ENCODE data around the gene SBF2. TPM values are rescaled to one million over a fixed set of nuclear protein-coding genes. Genes with fewer than 3 reads are reported as not detected.

SBF2 gene
- total and polyA plus RNA-seq, 2 of the 13 experiments (the other 11 are each of a cell fraction or from before 2014, with no cell fraction given): 24.0 to 45.8 TPM

DNA sequence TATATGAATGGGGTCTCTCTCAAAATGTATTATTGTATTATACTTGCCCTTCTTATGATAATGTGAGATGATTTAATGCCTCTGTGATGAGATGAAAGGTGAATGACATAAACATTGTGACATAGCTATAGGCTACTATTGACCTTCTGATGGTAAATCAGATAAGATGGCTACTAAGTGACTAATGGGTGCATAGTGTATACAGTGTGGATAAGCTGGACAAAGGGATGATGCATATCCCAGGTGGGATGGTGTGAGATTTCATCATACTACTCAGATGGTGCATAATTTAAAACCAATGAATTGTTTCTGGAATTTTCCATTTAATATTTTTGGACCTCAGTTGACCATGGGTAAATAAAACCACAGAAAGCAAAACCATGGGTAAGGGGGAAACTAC is 243.5 kb downstream of the SBF2 start:
- H3K27me3 ChIP-seq (ENCODE audit: control insufficient read depth in 1 of 2, insufficient read depth in 2 of 2, low read length in 2 of 2): no peaks in the 10 kb centered on the region; a peak in 1 of 5 replicates
- 0 out of 2 replicates have a peak overlapping the region, but pooled peaks have one; percentile 16 for H3K4me2 ChIP-seq (ENCODE audit: low read depth, low read length)
- POLR2A ChIA-PET: no interaction called here
- H3K4me3 ChIP-seq (replicated peaks in 1 of 3; ENCODE audit: insufficient read depth in 1 of 3, low read depth in 2 of 3, low read length in 3 of 3): no peak overlapping the region
- H3K36me3 ChIP-seq (replicated peaks in 1 of 2; ENCODE audit: control insufficient read depth in 1 of 2, insufficient read depth in 2 of 2, low read length in 2 of 2): no peaks in the 10 kb centered on the region
- H3K79me2 ChIP-seq (ENCODE audit: insufficient read depth, low read length): no peaks in the 10 kb centered on the region
- peaks cover 6% of the 10 kb centered on the region; the same call in 1 of the 2 replicates for H3K9me3 ChIP-seq (ENCODE audit: low read length)
- DNase-seq (ENCODE audit: low spot score): peak; percentile 91
- in situ Hi-C loops (cut with HindIII; ENCODE audit: extremely low pct_ligation_motif_present, low pct_unique_long_range_greater_than_20kb): no loop called here
- no peak overlapping the region for H2AFZ ChIP-seq (ENCODE audit: low read length)
- CTCF ChIA-PET (ENCODE audit: low intra/inter-chr PET ratio, low total read pairs): no interaction called here
- intact Hi-C loops (cut with micrococcal nuclease; ENCODE audit: unreplicated experiment): no loop called here
- peak overlapping the region; percentile 39 for H3K27ac ChIP-seq (ENCODE audit: extremely low read length, insufficient read depth, low read length)
- no peaks in the 10 kb centered on the region for H4K20me1 ChIP-seq (ENCODE audit: insufficient read depth, low read length)
- ATAC-seq: peak; percentile 97
- FAIRE-seq: peak; percentile 64
- H3K4me1 ChIP-seq (ENCODE audit: insufficient read depth, low read length): peaks cover 29% of the 10 kb centered on the region
- BruUV-seq (replicated peaks): no TSS peak
- H3K9ac ChIP-seq (ENCODE audit: insufficient read depth, low read depth, low read length): no peak overlapping the region
- TF ChIP-seq MED1 (CRISPR knock-in tag; IDR thresholded peaks at IDR 0.05) (peak; percentile 81), ZNF326 (CRISPR knock-in tag; IDR thresholded peaks at IDR 0.05; ENCODE audit: borderline replicate concordance) (no peak), KLF16 (CRISPR knock-in tag; IDR thresholded peaks at IDR 0.05) (peak in 1 of 2 experiments; percentile 63; a peak in 1 of 4 replicates), ELF4 (CRISPR knock-in tag; IDR thresholded peaks at IDR 0.05; ENCODE audit: borderline replicate concordance) (no peak), ZNF570 (CRISPR knock-in tag; IDR thresholded peaks at IDR 0.05; ENCODE audit: borderline replicate concordance) (no peak), ZNF335 (CRISPR knock-in tag; IDR thresholded peaks at IDR 0.05) (no peak), FOXK2 (IDR thresholded peaks at IDR 0.05) (peak; percentile 52; the same call in 1 of the 2 replicates), NONO (IDR thresholded peaks at IDR 0.05) (no peak), NONO (CRISPR knock-in tag; conservative IDR thresholded peaks at IDR 0.05) (no peak), RARA (CRISPR knock-in tag; IDR thresholded peaks at IDR 0.05) (peak; percentile 79), ZKSCAN5 (CRISPR knock-in tag; IDR thresholded peaks at IDR 0.05) (no peak), ZNF160 (CRISPR knock-in tag; IDR thresholded peaks at IDR 0.05) (no peak), ZNF441 (CRISPR knock-in tag; IDR thresholded peaks at IDR 0.05; ENCODE audit: borderline replicate concordance) (no peak), ZNF616 (CRISPR knock-in tag; IDR thresholded peaks at IDR 0.05; ENCODE audit: low read depth) (no peak), NR2F6 (IDR thresholded peaks at IDR 0.05) (no peak; the same call in 1 of the 2 replicates), NR2F6 (CRISPR knock-in tag; IDR thresholded peaks at IDR 0.05) (peak; percentile 70; the same call in 1 of the 2 replicates), TERF1 (CRISPR knock-in tag; IDR thresholded peaks at IDR 0.05) (no peak), GTF2F1 (IDR thresholded peaks at IDR 0.05; ENCODE audit: low read length) (no peak), ZNF614 (CRISPR knock-in tag; IDR thresholded peaks at IDR 0.05; ENCODE audit: borderline replicate concordance) (peak; percentile 83), ASH2L (IDR thresholded peaks at IDR 0.05; ENCODE audit: insufficient read length, low read depth, low read length) (peak; percentile 36)
- TF ChIP-seq, protein P1, sequence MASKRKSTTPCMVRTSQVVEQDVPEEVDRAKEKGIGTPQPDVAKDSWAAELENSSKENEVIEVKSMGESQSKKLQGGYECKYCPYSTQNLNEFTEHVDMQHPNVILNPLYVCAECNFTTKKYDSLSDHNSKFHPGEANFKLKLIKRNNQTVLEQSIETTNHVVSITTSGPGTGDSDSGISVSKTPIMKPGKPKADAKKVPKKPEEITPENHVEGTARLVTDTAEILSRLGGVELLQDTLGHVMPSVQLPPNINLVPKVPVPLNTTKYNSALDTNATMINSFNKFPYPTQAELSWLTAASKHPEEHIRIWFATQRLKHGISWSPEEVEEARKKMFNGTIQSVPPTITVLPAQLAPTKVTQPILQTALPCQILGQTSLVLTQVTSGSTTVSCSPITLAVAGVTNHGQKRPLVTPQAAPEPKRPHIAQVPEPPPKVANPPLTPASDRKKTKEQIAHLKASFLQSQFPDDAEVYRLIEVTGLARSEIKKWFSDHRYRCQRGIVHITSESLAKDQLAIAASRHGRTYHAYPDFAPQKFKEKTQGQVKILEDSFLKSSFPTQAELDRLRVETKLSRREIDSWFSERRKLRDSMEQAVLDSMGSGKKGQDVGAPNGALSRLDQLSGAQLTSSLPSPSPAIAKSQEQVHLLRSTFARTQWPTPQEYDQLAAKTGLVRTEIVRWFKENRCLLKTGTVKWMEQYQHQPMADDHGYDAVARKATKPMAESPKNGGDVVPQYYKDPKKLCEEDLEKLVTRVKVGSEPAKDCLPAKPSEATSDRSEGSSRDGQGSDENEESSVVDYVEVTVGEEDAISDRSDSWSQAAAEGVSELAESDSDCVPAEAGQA (IDR thresholded peaks at IDR 0.05; ENCODE audit: low read depth): peak; percentile 35; the same call in 1 of the 2 replicates
- TF ChIP-seq, protein P1 (CRISPR knock-in tag; IDR thresholded peaks at IDR 0.05; ENCODE audit: borderline replicate concordance): no peak
